WTC11 (cell line): ENCODE results near the gene BGN. TPM values are rescaled to one million over a fixed set of nuclear protein-coding genes. Genes with fewer than 3 reads are reported as not detected.

Experiments
- ATAC-seq: fragments of 200-7000 bp; cut with Tn5 transposase; 2 replicates; pipeline ENCODE4 v1.10.0; 2021; ENCODE audit warnings: mild to moderate bottlenecking, moderate library complexity
- CTCF ChIA-PET: fragments of 300-600 bp; sonication (Branson Sonifier 250); formaldehyde crosslinking; loops from one replicate; lab custom pipeline; 2021; ENCODE audit warnings: antibody characterized with exemption; lab: Charles Lee
- POLR2A ChIA-PET: fragments of 350-600 bp; sonication (Branson Sonifier 250); formaldehyde crosslinking; loops from one replicate; lab custom pipeline; 2021; ENCODE audit warnings: antibody characterized with exemption; lab: Charles Lee
- DNase-seq: peaks from one replicate; pipeline ENCODE4 v3.0.0; 2021; ENCODE audit warnings: low spot score
- H3K27ac Mint-ChIP-seq: 2 replicates; pipeline ENCODE4 v1.8.0; 2021; ENCODE audit warnings: mixed read lengths
- H3K27me3 Mint-ChIP-seq: 2 replicates; pipeline ENCODE4 v1.8.0; 2021; ENCODE audit warnings: low read depth, mild to moderate bottlenecking, moderate library complexity, mixed read lengths
- H3K36me3 Mint-ChIP-seq: 2 replicates; pipeline ENCODE4 v1.8.0; 2021; ENCODE audit warnings: mixed read lengths
- H3K4me1 Mint-ChIP-seq: 2 replicates; pipeline ENCODE4 v1.8.0; 2022; ENCODE audit warnings: mixed read lengths
- H3K4me3 Mint-ChIP-seq: 2 replicates; pipeline ENCODE4 v1.8.0; 2021; ENCODE audit warnings: mild to moderate bottlenecking, moderate library complexity, mixed read lengths
- H3K9me3 Mint-ChIP-seq: 2 replicates; pipeline ENCODE4 v1.8.0; 2021; ENCODE audit warnings: mixed read lengths
- ATF1 ChIP-seq: sonication (generic); formaldehyde crosslinking; IDR thresholded peaks from 2 replicates; pipeline ENCODE4 v1.8.1; 2023; ENCODE audit warnings: mild to moderate bottlenecking, moderate library complexity, missing genetic modification reagents
- CBFB ChIP-seq: sonication (generic); formaldehyde crosslinking; IDR thresholded peaks from 2 replicates; pipeline ENCODE4 v1.8.1; 2022; ENCODE audit warnings: mild to moderate bottlenecking, low read depth, missing genetic modification reagents
- CREB1 ChIP-seq: sonication (generic); formaldehyde crosslinking; IDR thresholded peaks from 2 replicates; pipeline ENCODE4 v1.8.0; 2023; ENCODE audit warnings: mild to moderate bottlenecking, missing genetic modification reagents
- ELF4 ChIP-seq: sonication (generic); formaldehyde crosslinking; IDR thresholded peaks from 2 replicates; pipeline ENCODE4 v1.8.1; 2022; ENCODE audit warnings: low read depth, mild to moderate bottlenecking, moderate library complexity, missing genetic modification reagents
- FOXP4 ChIP-seq: sonication (generic); formaldehyde crosslinking; IDR thresholded peaks from 2 replicates; pipeline ENCODE4 v1.8.0; 2022; ENCODE audit warnings: mild to moderate bottlenecking, missing genetic modification reagents
- GTF2I ChIP-seq: fragments of 250-450 bp; sonication (Bioruptor Pico); conservative IDR thresholded peaks from 2 replicates; pipeline ENCODE4 v1.4.0; 2021; ENCODE audit warnings: mild to moderate bottlenecking
- HMGA2 ChIP-seq: fragments of 250-450 bp; sonication (Bioruptor Pico); IDR thresholded peaks from 2 replicates; pipeline ENCODE4 v1.4.0; 2021; ENCODE audit warnings: mild to moderate bottlenecking, moderate library complexity
- NFE2L1 ChIP-seq: sonication (generic); formaldehyde crosslinking; IDR thresholded peaks from 2 replicates; pipeline ENCODE4 v1.8.1; 2023; ENCODE audit warnings: missing genetic modification reagents
- NFYB ChIP-seq: sonication (generic); formaldehyde crosslinking; conservative IDR thresholded peaks from 2 replicates; pipeline ENCODE4 v1.8.0; 2022; ENCODE audit warnings: low read depth, missing genetic modification reagents
- SMAD4 ChIP-seq: sonication (generic); formaldehyde crosslinking; IDR thresholded peaks from 2 replicates; pipeline ENCODE4 v1.8.0; 2022; ENCODE audit warnings: mild to moderate bottlenecking, missing genetic modification reagents
- SOX15 ChIP-seq: fragments of 250-450 bp; sonication (Bioruptor Pico); IDR thresholded peaks from 2 replicates; pipeline ENCODE4 v1.9.0; 2021; ENCODE audit warnings: mild to moderate bottlenecking
- ZNF396 ChIP-seq: fragments of 250-450 bp; sonication (Bioruptor Pico); IDR thresholded peaks from 2 replicates; pipeline ENCODE4 v1.8.0; 2021; ENCODE audit warnings: mild to moderate bottlenecking, moderate library complexity, borderline replicate concordance
- total RNA-seq: library from RNA; stranded (reverse); gene quantifications from 3 replicates; pipeline ENCODE4 v1.2.3, GENCODE V29; 2021
- TF ChIP-seq, protein P1 (sequence below): sonication (generic); formaldehyde crosslinking; IDR thresholded peaks from 2 replicates; pipeline ENCODE4 v1.8.1; 2022; ENCODE audit warnings: missing genetic modification reagents, borderline replicate concordance
- TF ChIP-seq, protein P2 (sequence below): fragments of 250-450 bp; sonication (Bioruptor Pico); IDR thresholded peaks from 2 replicates; pipeline ENCODE4 v2.1.2; 2022; ENCODE audit warnings: mild to moderate bottlenecking, moderate library complexity
- TF ChIP-seq, protein P3 (sequence below): sonication (generic); formaldehyde crosslinking; IDR thresholded peaks from 2 replicates; pipeline ENCODE4 v1.8.0; 2022; ENCODE audit warnings: missing genetic modification reagents
- TF ChIP-seq, protein P4 (sequence below): fragments of 250-450 bp; sonication (Bioruptor Pico); IDR thresholded peaks from 2 replicates; pipeline ENCODE4 v1.9.0; 2021; ENCODE audit warnings: mild to moderate bottlenecking
- TF ChIP-seq, protein P5 (sequence below): fragments of 250-450 bp; sonication (Bioruptor Pico); conservative IDR thresholded peaks from 2 replicates; pipeline ENCODE4 v1.9.0; 2021; ENCODE audit warnings: mild to moderate bottlenecking
- TF ChIP-seq, protein P6 (sequence below): sonication (generic); formaldehyde crosslinking; IDR thresholded peaks from 2 replicates; pipeline ENCODE4 v1.8.1; 2023; ENCODE audit warnings: mild to moderate bottlenecking, missing genetic modification reagents, moderate library complexity

BGN gene
- total RNA-seq, 1 experiment from 2014 or later = 1.8 TPM

- TF ChIP-seq, protein P1, sequence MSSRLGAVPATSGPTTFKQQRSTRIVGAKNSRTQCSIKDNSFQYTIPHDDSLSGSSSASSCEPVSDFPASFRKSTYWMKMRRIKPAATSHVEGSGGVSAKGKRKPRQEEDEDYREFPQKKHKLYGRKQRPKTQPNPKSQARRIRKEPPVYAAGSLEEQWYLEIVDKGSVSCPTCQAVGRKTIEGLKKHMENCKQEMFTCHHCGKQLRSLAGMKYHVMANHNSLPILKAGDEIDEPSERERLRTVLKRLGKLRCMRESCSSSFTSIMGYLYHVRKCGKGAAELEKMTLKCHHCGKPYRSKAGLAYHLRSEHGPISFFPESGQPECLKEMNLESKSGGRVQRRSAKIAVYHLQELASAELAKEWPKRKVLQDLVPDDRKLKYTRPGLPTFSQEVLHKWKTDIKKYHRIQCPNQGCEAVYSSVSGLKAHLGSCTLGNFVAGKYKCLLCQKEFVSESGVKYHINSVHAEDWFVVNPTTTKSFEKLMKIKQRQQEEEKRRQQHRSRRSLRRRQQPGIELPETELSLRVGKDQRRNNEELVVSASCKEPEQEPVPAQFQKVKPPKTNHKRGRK (CRISPR knock-in tag) = no peak
- TF ChIP-seq, protein P2, sequence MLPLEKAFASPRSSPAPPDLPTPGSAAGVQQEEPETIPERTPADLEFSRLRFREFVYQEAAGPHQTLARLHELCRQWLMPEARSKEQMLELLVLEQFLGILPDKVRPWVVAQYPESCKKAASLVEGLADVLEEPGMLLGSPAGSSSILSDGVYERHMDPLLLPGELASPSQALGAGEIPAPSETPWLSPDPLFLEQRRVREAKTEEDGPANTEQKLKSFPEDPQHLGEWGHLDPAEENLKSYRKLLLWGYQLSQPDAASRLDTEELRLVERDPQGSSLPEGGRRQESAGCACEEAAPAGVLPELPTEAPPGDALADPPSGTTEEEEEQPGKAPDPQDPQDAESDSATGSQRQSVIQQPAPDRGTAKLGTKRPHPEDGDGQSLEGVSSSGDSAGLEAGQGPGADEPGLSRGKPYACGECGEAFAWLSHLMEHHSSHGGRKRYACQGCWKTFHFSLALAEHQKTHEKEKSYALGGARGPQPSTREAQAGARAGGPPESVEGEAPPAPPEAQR (CRISPR knock-in tag) = no peak
- no peak for TF ChIP-seq FOXP4 (CRISPR knock-in tag)
- no peak for TF ChIP-seq NFE2L1 (CRISPR knock-in tag)
- TF ChIP-seq NFYB (CRISPR knock-in tag) = no peak
- no peak for TF ChIP-seq HMGA2 (CRISPR knock-in tag)
- no peak for TF ChIP-seq ATF1 (CRISPR knock-in tag)
- TF ChIP-seq SOX15 (CRISPR knock-in tag) = no peak
- TF ChIP-seq CREB1 (CRISPR knock-in tag) = no peak
- TF ChIP-seq, protein P3, sequence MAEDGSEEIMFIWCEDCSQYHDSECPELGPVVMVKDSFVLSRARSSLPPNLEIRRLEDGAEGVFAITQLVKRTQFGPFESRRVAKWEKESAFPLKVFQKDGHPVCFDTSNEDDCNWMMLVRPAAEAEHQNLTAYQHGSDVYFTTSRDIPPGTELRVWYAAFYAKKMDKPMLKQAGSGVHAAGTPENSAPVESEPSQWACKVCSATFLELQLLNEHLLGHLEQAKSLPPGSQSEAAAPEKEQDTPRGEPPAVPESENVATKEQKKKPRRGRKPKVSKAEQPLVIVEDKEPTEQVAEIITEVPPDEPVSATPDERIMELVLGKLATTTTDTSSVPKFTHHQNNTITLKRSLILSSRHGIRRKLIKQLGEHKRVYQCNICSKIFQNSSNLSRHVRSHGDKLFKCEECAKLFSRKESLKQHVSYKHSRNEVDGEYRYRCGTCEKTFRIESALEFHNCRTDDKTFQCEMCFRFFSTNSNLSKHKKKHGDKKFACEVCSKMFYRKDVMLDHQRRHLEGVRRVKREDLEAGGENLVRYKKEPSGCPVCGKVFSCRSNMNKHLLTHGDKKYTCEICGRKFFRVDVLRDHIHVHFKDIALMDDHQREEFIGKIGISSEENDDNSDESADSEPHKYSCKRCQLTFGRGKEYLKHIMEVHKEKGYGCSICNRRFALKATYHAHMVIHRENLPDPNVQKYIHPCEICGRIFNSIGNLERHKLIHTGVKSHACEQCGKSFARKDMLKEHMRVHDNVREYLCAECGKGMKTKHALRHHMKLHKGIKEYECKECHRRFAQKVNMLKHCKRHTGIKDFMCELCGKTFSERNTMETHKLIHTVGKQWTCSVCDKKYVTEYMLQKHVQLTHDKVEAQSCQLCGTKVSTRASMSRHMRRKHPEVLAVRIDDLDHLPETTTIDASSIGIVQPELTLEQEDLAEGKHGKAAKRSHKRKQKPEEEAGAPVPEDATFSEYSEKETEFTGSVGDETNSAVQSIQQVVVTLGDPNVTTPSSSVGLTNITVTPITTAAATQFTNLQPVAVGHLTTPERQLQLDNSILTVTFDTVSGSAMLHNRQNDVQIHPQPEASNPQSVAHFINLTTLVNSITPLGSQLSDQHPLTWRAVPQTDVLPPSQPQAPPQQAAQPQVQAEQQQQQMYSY (CRISPR knock-in tag) = no peak
- no peak for TF ChIP-seq ZNF396 (CRISPR knock-in tag)
Measured at GRCh38 chrX:153537526-153538295, 42.9 kb downstream of the BGN start (continued).

- no peak for ATAC-seq
- CTCF ChIA-PET = interaction anchor here (1.0 to 3.8 kb wide), 19 partner anchors 11 to 170 kb away, joined by 4 to 48 read pairs (median 8); partner anchors contain the start of genes CCNQ, HAUS7 and SLC6A8
- H3K27me3 Mint-ChIP-seq = no peaks in the 10 kb centered on the region
- H3K4me1 Mint-ChIP-seq = no peaks in the 10 kb centered on the region
- POLR2A ChIA-PET = no interaction called here
- H3K4me3 Mint-ChIP-seq = no peak overlapping the region
- TF ChIP-seq, protein P4, sequence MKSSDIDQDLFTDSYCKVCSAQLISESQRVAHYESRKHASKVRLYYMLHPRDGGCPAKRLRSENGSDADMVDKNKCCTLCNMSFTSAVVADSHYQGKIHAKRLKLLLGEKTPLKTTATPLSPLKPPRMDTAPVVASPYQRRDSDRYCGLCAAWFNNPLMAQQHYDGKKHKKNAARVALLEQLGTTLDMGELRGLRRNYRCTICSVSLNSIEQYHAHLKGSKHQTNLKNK (CRISPR knock-in tag) = no peak
- TF ChIP-seq, protein P5, sequence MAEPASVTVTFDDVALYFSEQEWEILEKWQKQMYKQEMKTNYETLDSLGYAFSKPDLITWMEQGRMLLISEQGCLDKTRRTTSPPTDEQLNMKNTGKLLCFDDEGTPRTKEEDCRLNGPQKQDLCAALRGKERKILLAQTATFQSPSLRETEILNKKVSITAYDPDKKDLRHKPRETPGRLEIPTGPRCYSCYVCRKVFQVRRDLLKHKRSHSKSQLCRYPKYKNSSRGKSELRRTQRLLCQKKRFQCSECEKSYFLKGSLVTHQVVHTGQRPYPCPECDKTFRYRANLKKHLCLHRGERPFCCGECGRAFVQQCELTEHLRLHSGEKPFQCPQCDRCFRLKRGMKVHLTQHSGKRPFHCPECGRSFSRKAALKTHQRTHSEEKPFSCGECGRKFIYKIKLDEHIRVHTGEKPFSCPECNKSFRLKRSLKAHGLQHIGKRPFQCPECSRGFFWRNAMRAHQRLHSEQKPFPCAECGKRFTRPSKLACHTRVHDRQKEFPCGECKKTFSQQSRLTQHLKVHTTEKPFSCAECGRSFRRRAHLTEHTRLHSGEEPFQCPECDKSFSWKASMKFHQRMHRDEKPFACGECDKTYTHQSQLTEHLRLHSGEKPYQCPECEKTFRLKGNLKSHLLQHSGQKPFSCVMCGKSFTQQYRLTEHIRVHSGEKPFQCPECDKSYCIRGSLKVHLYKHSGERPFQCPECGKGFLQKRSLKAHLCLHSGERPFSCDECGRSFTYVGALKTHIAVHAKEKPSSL (CRISPR knock-in tag) = no peak
- no peak for TF ChIP-seq CBFB (CRISPR knock-in tag)
- TF ChIP-seq NFYB (CRISPR knock-in tag) = no peak
- TF ChIP-seq CREB1 (CRISPR knock-in tag) = no peak
- TF ChIP-seq SMAD4 (CRISPR knock-in tag) = no peak
- TF ChIP-seq GTF2I (CRISPR knock-in tag) = no peak
- TF ChIP-seq, protein P6, sequence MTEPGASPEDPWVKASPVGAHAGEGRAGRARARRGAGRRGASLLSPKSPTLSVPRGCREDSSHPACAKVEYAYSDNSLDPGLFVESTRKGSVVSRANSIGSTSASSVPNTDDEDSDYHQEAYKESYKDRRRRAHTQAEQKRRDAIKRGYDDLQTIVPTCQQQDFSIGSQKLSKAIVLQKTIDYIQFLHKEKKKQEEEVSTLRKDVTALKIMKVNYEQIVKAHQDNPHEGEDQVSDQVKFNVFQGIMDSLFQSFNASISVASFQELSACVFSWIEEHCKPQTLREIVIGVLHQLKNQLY (CRISPR knock-in tag) = no peak
- TF ChIP-seq ELF4 (CRISPR knock-in tag) = no peak
- TF ChIP-seq, all 79 proteins: peak for 0
- Mint-ChIP-seq H3K27ac (no peak overlapping the region), H3K9me3 (no peaks in the 10 kb centered on the region), H3K36me3 (no peaks in the 10 kb centered on the region)
- DNase-seq = no peak
Measured at GRCh38 chrX:153538424-153538823, 43.6 kb downstream of the BGN start.
